ENCODE measurements around the gene PLS1.

DNA sequence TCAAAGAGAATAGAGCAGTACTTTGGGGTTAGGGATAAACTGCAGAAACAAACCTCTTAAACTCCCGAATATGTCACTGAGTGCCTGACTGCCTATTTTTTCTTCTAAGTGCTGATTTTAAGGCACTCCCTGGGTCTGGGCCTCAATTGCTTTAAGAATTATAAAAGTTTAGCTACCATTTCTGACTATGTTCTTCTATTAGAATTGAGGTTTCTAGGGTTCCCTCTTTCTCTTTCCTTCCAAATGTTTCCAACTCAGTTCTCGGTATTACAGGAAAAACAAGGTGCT lies 28.9 kb downstream of the PLS1 start:
- TF ChIP-seq, protein P1, sequence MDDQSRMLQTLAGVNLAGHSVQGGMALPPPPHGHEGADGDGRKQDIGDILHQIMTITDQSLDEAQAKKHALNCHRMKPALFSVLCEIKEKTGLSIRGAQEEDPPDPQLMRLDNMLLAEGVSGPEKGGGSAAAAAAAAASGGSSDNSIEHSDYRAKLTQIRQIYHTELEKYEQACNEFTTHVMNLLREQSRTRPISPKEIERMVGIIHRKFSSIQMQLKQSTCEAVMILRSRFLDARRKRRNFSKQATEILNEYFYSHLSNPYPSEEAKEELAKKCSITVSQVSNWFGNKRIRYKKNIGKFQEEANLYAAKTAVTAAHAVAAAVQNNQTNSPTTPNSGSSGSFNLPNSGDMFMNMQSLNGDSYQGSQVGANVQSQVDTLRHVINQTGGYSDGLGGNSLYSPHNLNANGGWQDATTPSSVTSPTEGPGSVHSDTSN (IDR thresholded peaks at IDR 0.05), result no peak
- TF ChIP-seq, protein P2, sequence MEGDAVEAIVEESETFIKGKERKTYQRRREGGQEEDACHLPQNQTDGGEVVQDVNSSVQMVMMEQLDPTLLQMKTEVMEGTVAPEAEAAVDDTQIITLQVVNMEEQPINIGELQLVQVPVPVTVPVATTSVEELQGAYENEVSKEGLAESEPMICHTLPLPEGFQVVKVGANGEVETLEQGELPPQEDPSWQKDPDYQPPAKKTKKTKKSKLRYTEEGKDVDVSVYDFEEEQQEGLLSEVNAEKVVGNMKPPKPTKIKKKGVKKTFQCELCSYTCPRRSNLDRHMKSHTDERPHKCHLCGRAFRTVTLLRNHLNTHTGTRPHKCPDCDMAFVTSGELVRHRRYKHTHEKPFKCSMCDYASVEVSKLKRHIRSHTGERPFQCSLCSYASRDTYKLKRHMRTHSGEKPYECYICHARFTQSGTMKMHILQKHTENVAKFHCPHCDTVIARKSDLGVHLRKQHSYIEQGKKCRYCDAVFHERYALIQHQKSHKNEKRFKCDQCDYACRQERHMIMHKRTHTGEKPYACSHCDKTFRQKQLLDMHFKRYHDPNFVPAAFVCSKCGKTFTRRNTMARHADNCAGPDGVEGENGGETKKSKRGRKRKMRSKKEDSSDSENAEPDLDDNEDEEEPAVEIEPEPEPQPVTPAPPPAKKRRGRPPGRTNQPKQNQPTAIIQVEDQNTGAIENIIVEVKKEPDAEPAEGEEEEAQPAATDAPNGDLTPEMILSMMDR (IDR thresholded peaks at IDR 0.05), result no peak
- TF ChIP-seq, protein P3, sequence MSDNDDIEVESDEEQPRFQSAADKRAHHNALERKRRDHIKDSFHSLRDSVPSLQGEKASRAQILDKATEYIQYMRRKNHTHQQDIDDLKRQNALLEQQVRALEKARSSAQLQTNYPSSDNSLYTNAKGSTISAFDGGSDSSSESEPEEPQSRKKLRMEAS (IDR thresholded peaks at IDR 0.05; ENCODE audit: low read depth), result no peak
- TF ChIP-seq EZH2phosphoT487 (IDR thresholded peaks at IDR 0.05; ENCODE audit: borderline replicate concordance, low read depth) (no peak), SMC3 (IDR thresholded peaks at IDR 0.05; ENCODE audit: low read depth, low read length) (no peak), RAD21 (IDR thresholded peaks at IDR 0.05; ENCODE audit: low read length) (no peak), CHD2 (IDR thresholded peaks at IDR 0.05; ENCODE audit: low read length, partially characterized antibody) (no peak), POLR2AphosphoS5 (IDR thresholded peaks at IDR 0.05; ENCODE audit: low read depth, low read length) (no peak), TEAD4 (IDR thresholded peaks at IDR 0.05; ENCODE audit: borderline replicate concordance, insufficient read depth) (no peak), EP300 (IDR thresholded peaks at IDR 0.05; ENCODE audit: borderline replicate concordance in 1 of 2, low read depth in 1 of 2, low read length in 1 of 2) (no peak), FOXM1 (IDR thresholded peaks at IDR 0.05; ENCODE audit: low read depth) (no peak), TCF12 (IDR thresholded peaks at IDR 0.05) (no peak)
- TF ChIP-seq, protein P4, sequence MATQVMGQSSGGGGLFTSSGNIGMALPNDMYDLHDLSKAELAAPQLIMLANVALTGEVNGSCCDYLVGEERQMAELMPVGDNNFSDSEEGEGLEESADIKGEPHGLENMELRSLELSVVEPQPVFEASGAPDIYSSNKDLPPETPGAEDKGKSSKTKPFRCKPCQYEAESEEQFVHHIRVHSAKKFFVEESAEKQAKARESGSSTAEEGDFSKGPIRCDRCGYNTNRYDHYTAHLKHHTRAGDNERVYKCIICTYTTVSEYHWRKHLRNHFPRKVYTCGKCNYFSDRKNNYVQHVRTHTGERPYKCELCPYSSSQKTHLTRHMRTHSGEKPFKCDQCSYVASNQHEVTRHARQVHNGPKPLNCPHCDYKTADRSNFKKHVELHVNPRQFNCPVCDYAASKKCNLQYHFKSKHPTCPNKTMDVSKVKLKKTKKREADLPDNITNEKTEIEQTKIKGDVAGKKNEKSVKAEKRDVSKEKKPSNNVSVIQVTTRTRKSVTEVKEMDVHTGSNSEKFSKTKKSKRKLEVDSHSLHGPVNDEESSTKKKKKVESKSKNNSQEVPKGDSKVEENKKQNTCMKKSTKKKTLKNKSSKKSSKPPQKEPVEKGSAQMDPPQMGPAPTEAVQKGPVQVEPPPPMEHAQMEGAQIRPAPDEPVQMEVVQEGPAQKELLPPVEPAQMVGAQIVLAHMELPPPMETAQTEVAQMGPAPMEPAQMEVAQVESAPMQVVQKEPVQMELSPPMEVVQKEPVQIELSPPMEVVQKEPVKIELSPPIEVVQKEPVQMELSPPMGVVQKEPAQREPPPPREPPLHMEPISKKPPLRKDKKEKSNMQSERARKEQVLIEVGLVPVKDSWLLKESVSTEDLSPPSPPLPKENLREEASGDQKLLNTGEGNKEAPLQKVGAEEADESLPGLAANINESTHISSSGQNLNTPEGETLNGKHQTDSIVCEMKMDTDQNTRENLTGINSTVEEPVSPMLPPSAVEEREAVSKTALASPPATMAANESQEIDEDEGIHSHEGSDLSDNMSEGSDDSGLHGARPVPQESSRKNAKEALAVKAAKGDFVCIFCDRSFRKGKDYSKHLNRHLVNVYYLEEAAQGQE (IDR thresholded peaks at IDR 0.05; ENCODE audit: low read depth, low read length), result no peak

Measured in SK-N-SH (cell line).